ENCODE measurements around the gene SEC16B.
A peak's percentile ranks its signal among the peaks of the same experiment; 100 is the strongest.

Gene SEC16B

DNA sequence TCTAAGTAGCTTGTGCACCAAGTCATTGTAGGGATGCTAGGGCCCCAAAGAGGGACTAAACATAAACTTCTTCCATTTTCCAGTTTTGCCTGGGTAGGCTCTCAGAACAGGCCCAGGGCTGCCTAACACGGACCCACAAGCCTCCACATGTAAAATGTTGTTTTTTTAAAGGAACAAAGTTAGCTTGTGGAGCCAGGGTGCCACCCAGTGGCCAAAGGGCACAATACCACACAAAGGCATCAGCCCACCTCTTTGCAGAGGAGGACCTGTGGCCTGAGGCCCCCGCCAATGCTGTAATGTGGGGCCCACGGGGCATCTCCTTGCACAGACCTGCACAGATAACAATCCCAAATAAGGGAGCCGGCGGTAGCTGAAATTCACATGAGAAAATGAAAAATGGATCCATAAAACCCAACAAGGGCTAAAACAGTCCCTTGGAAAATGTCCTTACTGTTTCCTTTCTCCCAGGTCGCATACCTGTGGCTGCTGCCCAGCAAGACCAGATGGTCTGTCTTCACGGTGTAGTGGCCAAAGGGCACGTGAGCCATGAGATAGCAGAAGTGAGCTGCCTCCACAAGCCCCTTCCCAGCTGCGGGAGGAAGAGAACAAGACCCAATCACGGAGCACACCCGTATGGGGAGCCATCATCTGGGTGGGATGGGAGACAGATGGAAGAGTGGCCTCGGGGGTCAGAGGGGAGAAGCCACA lies 23.8 kb downstream of the SEC16B start:
- Histone ChIP-seq H3K4me1 (ENCODE audit: control insufficient read depth, low read length) (no peaks in the 10 kb centered on the region), H3K9me2 (replicated peaks; ENCODE audit: control insufficient read depth, low read length) (no peaks in the 10 kb centered on the region), H3K27me3 (ENCODE audit: control insufficient read depth, low read length) (no peaks in the 10 kb centered on the region), H3K36me3 (ENCODE audit: control insufficient read depth, low read length) (no peaks in the 10 kb centered on the region), H4K20me1 (ENCODE audit: control insufficient read depth, insufficient read depth, low read depth, low read length) (no peaks in the 10 kb centered on the region), H3K4me2 (ENCODE audit: low read length) (no peak overlapping the region), H3K27ac (ENCODE audit: low read depth, low read length) (no peak overlapping the region), H3F3A (ENCODE audit: control insufficient read depth, insufficient read depth) (no peaks in the 10 kb centered on the region), H3K79me2 (ENCODE audit: control insufficient read depth, low read length) (no peaks in the 10 kb centered on the region), H3K9me3 (ENCODE audit: control insufficient read depth, insufficient read depth, low read length) (no peaks in the 10 kb centered on the region), H3K4me3 (ENCODE audit: low read length) (no peak overlapping the region)
- TF ChIP-seq, protein P1, sequence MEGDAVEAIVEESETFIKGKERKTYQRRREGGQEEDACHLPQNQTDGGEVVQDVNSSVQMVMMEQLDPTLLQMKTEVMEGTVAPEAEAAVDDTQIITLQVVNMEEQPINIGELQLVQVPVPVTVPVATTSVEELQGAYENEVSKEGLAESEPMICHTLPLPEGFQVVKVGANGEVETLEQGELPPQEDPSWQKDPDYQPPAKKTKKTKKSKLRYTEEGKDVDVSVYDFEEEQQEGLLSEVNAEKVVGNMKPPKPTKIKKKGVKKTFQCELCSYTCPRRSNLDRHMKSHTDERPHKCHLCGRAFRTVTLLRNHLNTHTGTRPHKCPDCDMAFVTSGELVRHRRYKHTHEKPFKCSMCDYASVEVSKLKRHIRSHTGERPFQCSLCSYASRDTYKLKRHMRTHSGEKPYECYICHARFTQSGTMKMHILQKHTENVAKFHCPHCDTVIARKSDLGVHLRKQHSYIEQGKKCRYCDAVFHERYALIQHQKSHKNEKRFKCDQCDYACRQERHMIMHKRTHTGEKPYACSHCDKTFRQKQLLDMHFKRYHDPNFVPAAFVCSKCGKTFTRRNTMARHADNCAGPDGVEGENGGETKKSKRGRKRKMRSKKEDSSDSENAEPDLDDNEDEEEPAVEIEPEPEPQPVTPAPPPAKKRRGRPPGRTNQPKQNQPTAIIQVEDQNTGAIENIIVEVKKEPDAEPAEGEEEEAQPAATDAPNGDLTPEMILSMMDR (IDR thresholded peaks at IDR 0.05; ENCODE audit: low read depth, low read length, poor library complexity, severe bottlenecking): peak; percentile 86
- TF ChIP-seq EZH2phosphoT487 (IDR thresholded peaks at IDR 0.05; ENCODE audit: borderline replicate concordance, low read length): no peak

GRCh38 chr1:177944016-177944949 lies 25.6 kb downstream of the SEC16B start:
- TF ChIP-seq EZH2phosphoT487 (IDR thresholded peaks at IDR 0.05; ENCODE audit: borderline replicate concordance, low read length): no peak
- TF ChIP-seq, protein P1 (IDR thresholded peaks at IDR 0.05; ENCODE audit: low read depth, low read length, poor library complexity, severe bottlenecking): no peak
- Histone ChIP-seq H3K27ac (ENCODE audit: low read depth, low read length) (no peak overlapping the region), H3K4me1 (ENCODE audit: control insufficient read depth, low read length) (no peaks in the 10 kb centered on the region), H3K4me3 (ENCODE audit: low read length) (no peak overlapping the region), H3K9me2 (replicated peaks; ENCODE audit: control insufficient read depth, low read length) (no peaks in the 10 kb centered on the region), H4K20me1 (ENCODE audit: control insufficient read depth, insufficient read depth, low read depth, low read length) (no peaks in the 10 kb centered on the region), H3K9me3 (ENCODE audit: control insufficient read depth, insufficient read depth, low read length) (no peaks in the 10 kb centered on the region), H3F3A (ENCODE audit: control insufficient read depth, insufficient read depth) (no peaks in the 10 kb centered on the region), H3K4me2 (ENCODE audit: low read length) (no peak overlapping the region), H3K36me3 (ENCODE audit: control insufficient read depth, low read length) (no peaks in the 10 kb centered on the region), H3K79me2 (ENCODE audit: control insufficient read depth, low read length) (no peaks in the 10 kb centered on the region), H3K27me3 (ENCODE audit: control insufficient read depth, low read length) (no peaks in the 10 kb centered on the region)

DNA sequence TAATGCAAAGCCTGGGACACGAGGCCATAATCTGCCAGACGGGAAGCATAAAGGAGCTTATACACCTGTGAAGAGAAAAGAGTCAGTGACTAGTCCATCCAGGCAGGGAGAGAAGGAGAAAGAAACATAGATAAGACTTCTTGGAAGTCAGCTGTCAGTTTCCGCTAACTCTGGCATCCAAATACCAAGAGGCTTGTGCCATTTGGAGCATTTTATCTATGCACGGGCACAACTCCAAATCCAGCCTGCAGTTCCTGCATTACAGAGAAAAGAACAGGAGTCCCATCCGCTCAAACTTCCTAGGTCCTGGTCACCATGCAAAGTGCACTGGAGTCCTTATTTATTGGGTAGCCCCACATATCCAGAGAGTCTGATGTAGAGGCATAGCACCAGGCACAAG lies 27.9 kb downstream of the SEC16B start:
- no peak overlapping the region for H3K4me3 ChIP-seq (ENCODE audit: low read length)
- no peaks in the 10 kb centered on the region for H3F3A ChIP-seq (ENCODE audit: control insufficient read depth, insufficient read depth)
- TF ChIP-seq, protein P1 (IDR thresholded peaks at IDR 0.05; ENCODE audit: low read depth, low read length, poor library complexity, severe bottlenecking): no peak
- TF ChIP-seq EZH2phosphoT487 (IDR thresholded peaks at IDR 0.05; ENCODE audit: borderline replicate concordance, low read length): no peak
- H3K9me2 ChIP-seq (replicated peaks; ENCODE audit: control insufficient read depth, low read length): no peaks in the 10 kb centered on the region
- no peaks in the 10 kb centered on the region for H3K4me1 ChIP-seq (ENCODE audit: control insufficient read depth, low read length)
- H3K4me2 ChIP-seq (ENCODE audit: low read length): no peak overlapping the region
- H3K79me2 ChIP-seq (ENCODE audit: control insufficient read depth, low read length): no peaks in the 10 kb centered on the region
- H4K20me1 ChIP-seq (ENCODE audit: control insufficient read depth, insufficient read depth, low read depth, low read length): no peaks in the 10 kb centered on the region
- H3K27me3 ChIP-seq (ENCODE audit: control insufficient read depth, low read length): no peaks in the 10 kb centered on the region
- no peaks in the 10 kb centered on the region for H3K9me3 ChIP-seq (ENCODE audit: control insufficient read depth, insufficient read depth, low read length)
- no peaks in the 10 kb centered on the region for H3K36me3 ChIP-seq (ENCODE audit: control insufficient read depth, low read length)
- H3K27ac ChIP-seq (ENCODE audit: low read depth, low read length): no peak overlapping the region

Measured in DOHH2 (cell line).